IPS-18a (cell line): ENCODE results near the gene EIF6.

Experiments
- H3K27ac ChIP-seq: one replicate; pipeline ENCODE4 v1.5.1; 2013; ENCODE audit warnings: low read length
- H3K27me3 ChIP-seq: one replicate; pipeline ENCODE4 v1.6.1; 2013; ENCODE audit warnings: mild to moderate bottlenecking, low read length; ENCODE audit not compliant: control insufficient read depth, insufficient read depth
- H3K36me3 ChIP-seq: one replicate; pipeline ENCODE4 v1.6.1; 2013; ENCODE audit warnings: low read depth, low read length; ENCODE audit not compliant: control insufficient read depth
- H3K4me1 ChIP-seq: one replicate; pipeline ENCODE4 v1.6.1; 2013; ENCODE audit warnings: low read depth, low read length; ENCODE audit not compliant: control insufficient read depth
- H3K4me3 ChIP-seq: one replicate; pipeline ENCODE4 v1.5.1; 2013; ENCODE audit warnings: low read length
- H3K9ac ChIP-seq: one replicate; pipeline ENCODE4 v1.6.1; 2013; ENCODE audit warnings: mild to moderate bottlenecking, low read length, moderate library complexity
- H3K9me3 ChIP-seq: one replicate; pipeline ENCODE4 v1.6.1; 2013; ENCODE audit warnings: low read depth, low read length; ENCODE audit not compliant: control insufficient read depth

The EIF6 gene

GRCh38 chr20:35307666-35308653, 23.4 kb upstream of the EIF6 start:
- H3K36me3 ChIP-seq: no peaks in the 10 kb centered on the region

GRCh38 chr20:35306931-35307517, 22.5 kb upstream of the EIF6 start:
- H3K27me3 ChIP-seq: no peaks in the 10 kb centered on the region
- H3K27ac ChIP-seq: no peak overlapping the region
- H3K9me3 ChIP-seq: no peaks in the 10 kb centered on the region
- peaks cover 14% of the 10 kb centered on the region for H3K4me1 ChIP-seq
- no peak overlapping the region for H3K9ac ChIP-seq
- H3K4me3 ChIP-seq: no peak overlapping the region
- no peaks in the 10 kb centered on the region for H3K36me3 ChIP-seq

More at GRCh38 chr20:35307666-35308653, 23.4 kb upstream of the EIF6 start:
- Histone ChIP-seq H3K9me3 (no peaks in the 10 kb centered on the region), H3K9ac (no peak overlapping the region), H3K4me1 (peaks cover 21% of the 10 kb centered on the region), H3K27ac (no peak overlapping the region), H3K4me3 (no peak overlapping the region), H3K27me3 (no peaks in the 10 kb centered on the region)

- peaks cover 8% of the 10 kb centered on the region for H3K4me1 ChIP-seq
- H3K27ac ChIP-seq: no peak overlapping the region
- no peak overlapping the region for H3K4me3 ChIP-seq
- no peaks in the 10 kb centered on the region for H3K27me3 ChIP-seq
- no peaks in the 10 kb centered on the region for H3K36me3 ChIP-seq
- no peak overlapping the region for H3K9ac ChIP-seq
- no peaks in the 10 kb centered on the region for H3K9me3 ChIP-seq
Observed at GRCh38 chr20:35305682-35306556, 21.3 kb upstream of the EIF6 start.

- H3K27me3 ChIP-seq: no peaks in the 10 kb centered on the region
- H3K4me1 ChIP-seq: peaks cover 8% of the 10 kb centered on the region
- H3K9ac ChIP-seq: no peak overlapping the region
- H3K9me3 ChIP-seq: no peaks in the 10 kb centered on the region
- no peak overlapping the region for H3K4me3 ChIP-seq
- H3K27ac ChIP-seq: no peak overlapping the region
- H3K36me3 ChIP-seq: no peaks in the 10 kb centered on the region
Observed at GRCh38 chr20:35304956-35305355, 20.4 kb upstream of the EIF6 start.

GRCh38 chr20:35303735-35304491, 19.3 kb upstream of the EIF6 start:
- peak overlapping the region; percentile 20 for H3K4me3 ChIP-seq
- H3K9me3 ChIP-seq: no peaks in the 10 kb centered on the region
- H3K27me3 ChIP-seq: no peaks in the 10 kb centered on the region
- no peak overlapping the region for H3K27ac ChIP-seq
- H3K9ac ChIP-seq: no peak overlapping the region
- peaks cover 8% of the 10 kb centered on the region for H3K4me1 ChIP-seq
- H3K36me3 ChIP-seq: no peaks in the 10 kb centered on the region

GRCh38 chr20:35303382-35303734, 18.8 kb upstream of the EIF6 start:
- no peaks in the 10 kb centered on the region for H3K9me3 ChIP-seq
- H3K36me3 ChIP-seq: no peaks in the 10 kb centered on the region
- H3K27ac ChIP-seq: no peak overlapping the region
- H3K27me3 ChIP-seq: no peaks in the 10 kb centered on the region
- no peak overlapping the region for H3K9ac ChIP-seq
- H3K4me3 ChIP-seq: no peak overlapping the region
- H3K4me1 ChIP-seq: peaks cover 8% of the 10 kb centered on the region

- H3K9ac ChIP-seq: no peak overlapping the region
- H3K27ac ChIP-seq: no peak overlapping the region
Observed at GRCh38 chr20:35302421-35303335, 18.1 kb upstream of the EIF6 start.

GRCh38 chr20:35301426-35301825, 16.9 kb upstream of the EIF6 start:
- Histone ChIP-seq H3K27me3 (no peaks in the 10 kb centered on the region), H3K4me3 (no peak overlapping the region), H3K27ac (no peak overlapping the region), H3K36me3 (no peaks in the 10 kb centered on the region), H3K9ac (no peak overlapping the region), H3K9me3 (no peaks in the 10 kb centered on the region), H3K4me1 (peaks cover 8% of the 10 kb centered on the region)

More at GRCh38 chr20:35302421-35303335, 18.1 kb upstream of the EIF6 start:
- H3K27me3 ChIP-seq: no peaks in the 10 kb centered on the region
- H3K9me3 ChIP-seq: no peaks in the 10 kb centered on the region
- H3K4me1 ChIP-seq: peaks cover 8% of the 10 kb centered on the region
- H3K36me3 ChIP-seq: no peaks in the 10 kb centered on the region
- no peak overlapping the region for H3K4me3 ChIP-seq

- Histone ChIP-seq H3K9ac (no peak overlapping the region), H3K4me1 (peaks cover 8% of the 10 kb centered on the region), H3K4me3 (no peak overlapping the region), H3K27ac (no peak overlapping the region), H3K9me3 (no peaks in the 10 kb centered on the region), H3K36me3 (no peaks in the 10 kb centered on the region), H3K27me3 (no peaks in the 10 kb centered on the region)
Observed at GRCh38 chr20:35300469-35301262, 16.1 kb upstream of the EIF6 start.

- no peaks in the 10 kb centered on the region for H3K9me3 ChIP-seq
- peaks cover 8% of the 10 kb centered on the region for H3K4me1 ChIP-seq
- no peaks in the 10 kb centered on the region for H3K27me3 ChIP-seq
- no peak overlapping the region for H3K27ac ChIP-seq
- no peaks in the 10 kb centered on the region for H3K36me3 ChIP-seq
- no peak overlapping the region for H3K4me3 ChIP-seq
- no peak overlapping the region for H3K9ac ChIP-seq
Observed at GRCh38 chr20:35299780-35300179, 15.2 kb upstream of the EIF6 start.
